Measurements from ENCODE around the gene COX8A.

DNA sequence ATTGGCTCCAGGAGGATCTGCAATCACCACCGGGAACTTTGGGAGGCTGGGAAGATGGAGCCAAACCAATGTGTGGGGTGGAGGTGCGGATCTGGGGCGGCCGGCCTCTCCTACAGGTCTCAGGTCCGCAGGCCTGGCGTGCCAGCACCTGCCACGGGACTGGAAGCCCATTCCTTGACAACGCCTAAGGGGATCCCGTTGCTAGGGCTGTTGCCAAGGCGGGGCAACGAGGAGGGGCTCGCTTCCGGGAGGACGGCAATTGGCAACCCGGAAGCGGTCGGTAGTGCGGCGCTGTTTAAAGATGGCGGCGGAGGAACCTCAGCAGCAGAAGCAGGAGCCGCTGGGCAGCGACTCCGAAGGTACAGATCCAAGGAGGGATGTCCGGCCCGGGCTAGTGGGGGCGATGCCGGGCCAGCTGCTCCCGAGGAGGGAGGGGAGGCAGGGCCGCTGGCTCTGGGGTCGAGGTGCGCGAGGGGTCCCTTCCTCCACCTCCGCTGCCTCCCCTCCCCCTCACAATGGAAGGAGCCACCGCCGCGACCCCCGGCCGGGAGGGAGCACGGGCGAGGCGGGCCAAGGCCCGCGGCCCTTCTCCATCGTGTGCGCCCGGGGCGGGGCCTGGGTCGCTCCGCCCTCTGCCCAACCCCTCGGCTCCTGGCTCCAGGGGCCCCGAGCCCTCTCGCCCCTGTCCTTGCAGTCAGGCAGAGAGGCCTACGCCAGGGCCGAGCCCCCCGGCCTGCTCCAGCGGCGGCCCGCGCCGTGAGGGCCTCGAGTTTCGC lies 11.9 kb downstream of the COX8A start, which contains the start of gene OTUB1:
- TF ChIP-seq, protein P1, sequence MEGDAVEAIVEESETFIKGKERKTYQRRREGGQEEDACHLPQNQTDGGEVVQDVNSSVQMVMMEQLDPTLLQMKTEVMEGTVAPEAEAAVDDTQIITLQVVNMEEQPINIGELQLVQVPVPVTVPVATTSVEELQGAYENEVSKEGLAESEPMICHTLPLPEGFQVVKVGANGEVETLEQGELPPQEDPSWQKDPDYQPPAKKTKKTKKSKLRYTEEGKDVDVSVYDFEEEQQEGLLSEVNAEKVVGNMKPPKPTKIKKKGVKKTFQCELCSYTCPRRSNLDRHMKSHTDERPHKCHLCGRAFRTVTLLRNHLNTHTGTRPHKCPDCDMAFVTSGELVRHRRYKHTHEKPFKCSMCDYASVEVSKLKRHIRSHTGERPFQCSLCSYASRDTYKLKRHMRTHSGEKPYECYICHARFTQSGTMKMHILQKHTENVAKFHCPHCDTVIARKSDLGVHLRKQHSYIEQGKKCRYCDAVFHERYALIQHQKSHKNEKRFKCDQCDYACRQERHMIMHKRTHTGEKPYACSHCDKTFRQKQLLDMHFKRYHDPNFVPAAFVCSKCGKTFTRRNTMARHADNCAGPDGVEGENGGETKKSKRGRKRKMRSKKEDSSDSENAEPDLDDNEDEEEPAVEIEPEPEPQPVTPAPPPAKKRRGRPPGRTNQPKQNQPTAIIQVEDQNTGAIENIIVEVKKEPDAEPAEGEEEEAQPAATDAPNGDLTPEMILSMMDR (IDR thresholded peaks at IDR 0.05), result no peak
- TF ChIP-seq EZH2 (IDR thresholded peaks at IDR 0.05), result no peak
- no peak for TF ChIP-seq EZH2phosphoT487 (IDR thresholded peaks at IDR 0.05)

Data from neural progenitor cell (in vitro differentiated cells).